ENCODE measurements around the gene ASIC4. TPM values are rescaled to one million over a fixed set of nuclear protein-coding genes. Genes with fewer than 3 reads are reported as not detected.
A peak's percentile ranks its signal among the peaks of the same experiment; 100 is the strongest.

The ASIC4 gene
- total and polyA plus RNA-seq, 2 of the 8 experiments (the other 6 are each of a cell fraction or from before 2014, with no cell fraction given) = 0.12 to 0.22 TPM

DNA sequence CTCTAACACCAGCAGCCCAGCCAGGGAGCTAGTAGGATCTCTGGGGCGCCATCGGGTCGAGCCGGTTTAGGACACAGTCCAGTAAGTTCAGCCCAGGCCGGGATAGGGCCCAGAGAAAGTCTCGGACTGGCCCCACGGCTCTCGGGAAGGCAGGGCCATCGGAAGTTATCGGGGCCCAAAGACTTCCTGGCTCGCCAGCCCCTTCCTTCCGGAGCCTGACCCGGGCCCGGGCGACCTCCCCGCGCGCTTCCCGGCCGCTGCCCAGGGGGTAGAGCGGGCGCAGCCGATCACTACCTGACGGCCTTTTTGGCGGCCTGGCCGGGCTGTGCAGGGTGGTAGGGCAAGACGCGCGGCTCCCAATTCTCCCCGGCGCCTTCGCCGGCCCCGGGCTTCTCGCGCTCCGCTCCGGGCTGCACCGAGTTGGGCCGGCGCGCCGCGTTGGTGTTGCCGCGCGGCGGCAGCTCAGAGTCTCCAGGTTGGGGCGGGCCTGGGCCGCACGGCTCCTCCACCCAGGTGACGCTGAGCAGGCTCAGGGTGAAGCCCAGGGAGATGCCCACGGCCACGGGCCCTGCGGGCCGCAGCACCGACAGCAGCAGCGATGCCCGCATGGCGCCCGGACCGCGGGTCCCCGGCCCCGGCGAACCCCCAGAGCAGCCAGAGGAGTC is 28.8 kb downstream of the ASIC4 start:
- H3K23ac ChIP-seq (ENCODE audit: insufficient read length) = no peak overlapping the region
- H3K36me3 ChIP-seq (ENCODE audit: control insufficient read depth in 2 of 4, insufficient read depth in 4 of 4, low read length in 3 of 4) = peaks cover 4 to 22% (median 12%) of the 10 kb centered on the region in 4 experiments; a peak in 6 of 8 replicates
- H3K14ac ChIP-seq (ENCODE audit: insufficient read length) = no peak overlapping the region
- WGBS, 2 experiments (ENCODE audit: extremely low coverage in 1 of 2, insufficient coverage in 1 of 2, insufficient read length in 1 of 2, insufficient replicate concordance in 2 of 2, low coverage in 1 of 2, low lambda C conversion rate in 2 of 2, missing lambda C conversion rate in 1 of 2) = 1% methylated on average over 41 of the region's 66 CpGs; no CpG with 5 or more reads in 1 of the 2 experiments
- no peak overlapping the region for H4K5ac ChIP-seq (ENCODE audit: insufficient read length, low read depth, low read length)
- H3K18ac ChIP-seq (ENCODE audit: extremely low read depth, low read length) = peak overlapping the region; percentile 48; the same call in 1 of the 2 replicates
- peak overlapping the region; percentile 85; the same call in 1 of the 2 replicates for H2BK5ac ChIP-seq (ENCODE audit: low read depth, low read length)
- no peaks in the 10 kb centered on the region for H3K9me3 ChIP-seq (ENCODE audit: insufficient read depth in 2 of 2, low read depth in 1 of 2, low read length in 1 of 2)
- no peak overlapping the region for H2AFZ ChIP-seq (ENCODE audit: low read length)
- no peak overlapping the region for H3K4ac ChIP-seq (replicated peaks; ENCODE audit: insufficient read length, low read depth, low read length)
- ChIA-PET CTCF (ENCODE audit: partially characterized antibody) (interaction anchor here (0.9 to 113.1 kb wide), 16 partner anchors 9 to 139 kb away, joined by 3 to 7248 read pairs (median 8); partner anchors contain the start of genes DES, GMPPA, SPEG and STK11IP), POLR2A (ENCODE audit: partially characterized antibody) (interaction anchor here (0.6 to 3.3 kb wide), 13 partner anchors 11 to 110 kb away, joined by 3 to 44 read pairs (median 5); partner anchors contain the start of genes GMPPA, INHA, OBSL1 and STK11IP)
- H3K4me2 ChIP-seq (ENCODE audit: insufficient read depth in 1 of 2, low read depth in 2 of 2, low read length in 2 of 2) = peak overlapping the region; percentile 62 to 90
- H3K27ac ChIP-seq (ENCODE audit: low read depth, low read length) = peak overlapping the region; percentile 19; the same call in 1 of the 2 replicates
- peak overlapping the region in 3 of 4 experiments; percentile 52 to 76 (median 65); a peak in 6 of 7 replicates for H3K9ac ChIP-seq (replicated peaks in 1 of 4; ENCODE audit: extremely low read depth in 1 of 4, low read depth in 3 of 4, low read length in 3 of 4)
- peaks cover 0 to 6% of the 10 kb centered on the region in 2 experiments; a peak in 1 of 4 replicates for H3K79me2 ChIP-seq (ENCODE audit: control insufficient read depth in 1 of 2, insufficient read depth in 2 of 2, low read length in 2 of 2)
- H3K23me2 ChIP-seq (ENCODE audit: low read depth, low read length) = peaks cover 14% of the 10 kb centered on the region; the same call in 1 of the 2 replicates
- peak overlapping the region; percentile 72; the same call in 1 of the 2 replicates for H4K8ac ChIP-seq (ENCODE audit: extremely low read depth, insufficient read depth, low read length)
- H3K56ac ChIP-seq (replicated peaks; ENCODE audit: insufficient read length, low read depth, low read length) = peak overlapping the region; percentile 84
- FAIRE-seq = no peak
- H2BK15ac ChIP-seq (ENCODE audit: low read length) = no peak overlapping the region
- peaks cover 14 to 20% of the 10 kb centered on the region in 2 experiments for H4K20me1 ChIP-seq (replicated peaks in 1 of 2; ENCODE audit: control insufficient read depth in 1 of 2, insufficient read depth in 2 of 2, low read length in 2 of 2)
- peaks cover 0 to 4% (median 0%) of the 10 kb centered on the region in 4 experiments; a peak in 2 of 7 replicates for H3K27me3 ChIP-seq (replicated peaks in 1 of 4; ENCODE audit: control insufficient read depth in 3 of 4, extremely low read depth in 1 of 4, insufficient read depth in 3 of 4, low read length in 3 of 4)
- H2AK5ac ChIP-seq (ENCODE audit: low read depth, low read length) = no peak overlapping the region
- H4K91ac ChIP-seq (replicated peaks; ENCODE audit: insufficient read length, low read length) = no peak overlapping the region
- H2BK12ac ChIP-seq (ENCODE audit: low read depth, low read length) = no peak overlapping the region
- H2BK120ac ChIP-seq (replicated peaks; ENCODE audit: low read depth, low read length) = no peak overlapping the region
- DNase-seq (ENCODE audit: low read depth in 1 of 2, low spot score in 2 of 2) = peak in 1 of 2 experiments; percentile 83
- H3K4me3 ChIP-seq (ENCODE audit: extremely low read depth in 1 of 4, insufficient read depth in 2 of 4, low read depth in 3 of 4, low read length in 4 of 4) = peak overlapping the region; percentile 73 to 90 (median 80)
- peaks cover 4% of the 10 kb centered on the region; the same call in 1 of the 2 replicates for H3K79me1 ChIP-seq (ENCODE audit: low read depth, low read length)
- H3K4me1 ChIP-seq (replicated peaks in 1 of 4; ENCODE audit: control insufficient read depth in 3 of 4, insufficient read depth in 4 of 4, low read length in 3 of 4) = peaks cover 5 to 20% (median 11%) of the 10 kb centered on the region in 4 experiments
- no peak overlapping the region for H2BK20ac ChIP-seq (ENCODE audit: low read length)
- TF ChIP-seq ASH2L (IDR thresholded peaks at IDR 0.05; ENCODE audit: low read length) = peak; percentile 26
- peak; percentile 47 for TF ChIP-seq PHF8 (conservative IDR thresholded peaks at IDR 0.05; ENCODE audit: low read depth, low read length)
- peak; percentile 33 for TF ChIP-seq KDM4A (IDR thresholded peaks at IDR 0.05; ENCODE audit: low read depth, low read length, severe bottlenecking)
- TF ChIP-seq POLR2A (IDR thresholded peaks at IDR 0.05; ENCODE audit: control extremely low read depth in 1 of 2, low read depth in 2 of 2, low read length in 2 of 2) = peak in 1 of 2 experiments; percentile 32; a peak in 1 of 3 replicates
- TF ChIP-seq, protein P1, sequence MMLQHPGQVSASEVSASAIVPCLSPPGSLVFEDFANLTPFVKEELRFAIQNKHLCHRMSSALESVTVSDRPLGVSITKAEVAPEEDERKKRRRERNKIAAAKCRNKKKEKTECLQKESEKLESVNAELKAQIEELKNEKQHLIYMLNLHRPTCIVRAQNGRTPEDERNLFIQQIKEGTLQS (IDR thresholded peaks at IDR 0.05; ENCODE audit: insufficient read depth, low read depth, low read length) = no peak
- TF ChIP-seq BRCA1 (IDR thresholded peaks at IDR 0.05; ENCODE audit: low read depth, low read length) = no peak
- no peak for TF ChIP-seq CBX5 (IDR thresholded peaks at IDR 0.05; ENCODE audit: low read depth, low read length)
- TF ChIP-seq GTF2F1 (IDR thresholded peaks at IDR 0.05; ENCODE audit: borderline replicate concordance, low read depth, low read length) = no peak
- TF ChIP-seq KDM1A (IDR thresholded peaks at IDR 0.05; ENCODE audit: borderline replicate concordance, low read length) = no peak
- no peak for TF ChIP-seq TAF7 (optimal IDR thresholded peaks at IDR 0.05; ENCODE audit: borderline replicate concordance, low read depth, low read length)
